HG03095 (cell line): Measurements from ENCODE around the gene ADAT3.
"Not testable (repeated sequence)": the region's sequence is repeated elsewhere in the genome, so short reads cannot be mapped to it uniquely, and the experiment has no call there.

Experiments
- ATAC-seq: cut with Tn5 transposase; IDR thresholded peaks from one replicate; pipeline ENCODE4 v1.9.1; 2021; ENCODE audit warnings: moderate library complexity; ENCODE audit not compliant: unreplicated experiment

ADAT3 gene

GRCh38 chr19:1882786-1883692, 22.2 kb upstream of the ADAT3 start:
- ATAC-seq = no peak

- no peak for ATAC-seq
Observed at GRCh38 chr19:1883784-1884183, 21.4 kb upstream of the ADAT3 start.

- ATAC-seq = no peak
Observed at GRCh38 chr19:1884291-1884718, 20.9 kb upstream of the ADAT3 start.

GRCh38 chr19:1884719-1885334, 20.4 kb upstream of the ADAT3 start:
- ATAC-seq = no peak

GRCh38 chr19:1885398-1886119, 19.6 kb upstream of the ADAT3 start, which contains the start of gene ABHD17A:
Gene ABHD17A (minus strand): TSS chr19:1885496. CDS start chr19:1881566, 3,930 bp downstream.
- ATAC-seq = peak; percentile 65

GRCh38 chr19:1886360-1886759, 18.8 kb upstream of the ADAT3 start:
- ATAC-seq = not testable (repeated sequence)

GRCh38 chr19:1888385-1888784, 16.8 kb upstream of the ADAT3 start:
- no peak for ATAC-seq

- no peak for ATAC-seq
Observed at GRCh38 chr19:1889907-1890306, 15.3 kb upstream of the ADAT3 start.

GRCh38 chr19:1893791-1894190, 11.4 kb upstream of the ADAT3 start:
- no peak for ATAC-seq

- no peak for ATAC-seq
Observed at GRCh38 chr19:1896508-1896907, 8.7 kb upstream of the ADAT3 start.

- ATAC-seq = no peak
Observed at GRCh38 chr19:1901940-1902404, 3.2 kb upstream of the ADAT3 start.

GRCh38 chr19:1902923-1903322, 2.3 kb upstream of the ADAT3 start:
- ATAC-seq = no peak

GRCh38 chr19:1904860-1905109, 414 bp upstream of the ADAT3 start:
- no peak for ATAC-seq

- no peak for ATAC-seq
Observed at GRCh38 chr19:1905863-1906375, 720 bp downstream of the ADAT3 start.

GRCh38 chr19:1906985-1907562, 1.9 kb downstream of the ADAT3 start:
- ATAC-seq = no peak

GRCh38 chr19:1907563-1908363, 2.6 kb downstream of the ADAT3 start:
- no peak for ATAC-seq

GRCh38 chr19:1908364-1908678, 3.1 kb downstream of the ADAT3 start:
- no peak for ATAC-seq

- no peak for ATAC-seq
Observed at GRCh38 chr19:1909761-1910080, 4.5 kb downstream of the ADAT3 start.

GRCh38 chr19:1910177-1910576, 5.0 kb downstream of the ADAT3 start:
- ATAC-seq = no peak

GRCh38 chr19:1911098-1911497, 5.9 kb downstream of the ADAT3 start:
- no peak for ATAC-seq

GRCh38 chr19:1911995-1912394, 6.8 kb downstream of the ADAT3 start:
- ATAC-seq = no peak
